GM12891 (cell line): Measurements from ENCODE around the gene DENND5B.

ENCODE experiments used
- POLR2AphosphoS5 ChIP-seq: IDR thresholded peaks from 2 replicates; pipeline ENCODE4 v1.6.1; 2011; ENCODE audit warnings: low read depth, low read length, control low read depth
- TAF1 ChIP-seq: IDR thresholded peaks from 2 replicates; pipeline ENCODE4 v1.6.1; 2011; ENCODE audit warnings: low read depth, low read length, control low read depth

GRCh38 chr12:31387011-31387410 lies 203.9 kb downstream of the DENND5B start:
- TF ChIP-seq TAF1 (no peak), POLR2AphosphoS5 (no peak)
